ENCODE results near the gene KIFAP3.

Gene KIFAP3

GRCh38 chr1:169951108-169951507 lies 123.4 kb downstream of the KIFAP3 start:
- H4K20me1 ChIP-seq: no peaks in the 10 kb centered on the region
- no peaks in the 10 kb centered on the region for H3K4me1 ChIP-seq
- H3K4me3 ChIP-seq: no peak overlapping the region
- H3K9ac ChIP-seq: no peak overlapping the region
- H3K9me3 ChIP-seq: no peaks in the 10 kb centered on the region
- H3K4me2 ChIP-seq: no peak overlapping the region
- no peaks in the 10 kb centered on the region for H3K36me3 ChIP-seq
- H3K27ac ChIP-seq: no peak overlapping the region
- H3K27me3 ChIP-seq: no peaks in the 10 kb centered on the region
- no peak for TF ChIP-seq Cebpa-rat (IDR thresholded peaks at IDR 0.05)

- H3K4me3 ChIP-seq: no peak overlapping the region
- TF ChIP-seq Cebpa-rat (IDR thresholded peaks at IDR 0.05): no peak
- H3K27me3 ChIP-seq: no peaks in the 10 kb centered on the region
These were observed 125.4 kb downstream of the KIFAP3 start for GRCh38 chr1:169949139-169949538.

GRCh38 chr1:169946206-169946605 lies 128.3 kb downstream of the KIFAP3 start:
- H3K27me3 ChIP-seq: no peaks in the 10 kb centered on the region
- peaks cover 9% of the 10 kb centered on the region; the same call in 1 of the 2 replicates for H3K36me3 ChIP-seq
- no peak for TF ChIP-seq Cebpa-rat (IDR thresholded peaks at IDR 0.05)
- no peak overlapping the region for H3K9ac ChIP-seq
- no peaks in the 10 kb centered on the region for H4K20me1 ChIP-seq
- no peaks in the 10 kb centered on the region for H3K4me1 ChIP-seq
- H3K9me3 ChIP-seq: no peaks in the 10 kb centered on the region
- no peak overlapping the region for H3K4me2 ChIP-seq
- H3K27ac ChIP-seq: no peak overlapping the region
- H3K4me3 ChIP-seq: no peak overlapping the region

More at GRCh38 chr1:169949139-169949538, 125.4 kb downstream of the KIFAP3 start:
- H3K4me2 ChIP-seq: no peak overlapping the region
- H3K36me3 ChIP-seq: peaks cover 6% of the 10 kb centered on the region; the same call in 1 of the 2 replicates
- H4K20me1 ChIP-seq: no peaks in the 10 kb centered on the region
- no peaks in the 10 kb centered on the region for H3K4me1 ChIP-seq
- no peaks in the 10 kb centered on the region for H3K9me3 ChIP-seq
- no peak overlapping the region for H3K9ac ChIP-seq
- H3K27ac ChIP-seq: no peak overlapping the region

- Histone ChIP-seq H4K20me1 (no peaks in the 10 kb centered on the region), H3K9me3 (no peaks in the 10 kb centered on the region), H3K4me3 (no peak overlapping the region), H3K9ac (no peak overlapping the region), H3K4me2 (no peak overlapping the region), H3K27me3 (no peaks in the 10 kb centered on the region), H3K36me3 (peaks cover 9% of the 10 kb centered on the region; the same call in 1 of the 2 replicates), H3K27ac (no peak overlapping the region), H3K4me1 (no peaks in the 10 kb centered on the region)
- TF ChIP-seq Cebpa-rat (IDR thresholded peaks at IDR 0.05): no peak
These were observed 129.3 kb downstream of the KIFAP3 start for GRCh38 chr1:169945181-169945580.

- H3K4me1 ChIP-seq: no peaks in the 10 kb centered on the region
- no peak for TF ChIP-seq Cebpa-rat (IDR thresholded peaks at IDR 0.05)
- no peak overlapping the region for H3K9ac ChIP-seq
- H3K36me3 ChIP-seq: peaks cover 9% of the 10 kb centered on the region; the same call in 1 of the 2 replicates
- H4K20me1 ChIP-seq: no peaks in the 10 kb centered on the region
- H3K9me3 ChIP-seq: no peaks in the 10 kb centered on the region
- no peak overlapping the region for H3K27ac ChIP-seq
- no peak overlapping the region for H3K4me3 ChIP-seq
- H3K4me2 ChIP-seq: no peak overlapping the region
- no peaks in the 10 kb centered on the region for H3K27me3 ChIP-seq
These were observed 129.9 kb downstream of the KIFAP3 start for GRCh38 chr1:169944621-169945020.

- Histone ChIP-seq H3K27ac (no peak overlapping the region), H3K36me3 (peaks cover 9% of the 10 kb centered on the region; the same call in 1 of the 2 replicates), H3K4me2 (no peak overlapping the region), H3K27me3 (no peaks in the 10 kb centered on the region), H3K4me1 (no peaks in the 10 kb centered on the region), H3K9ac (no peak overlapping the region), H3K4me3 (no peak overlapping the region), H3K9me3 (no peaks in the 10 kb centered on the region), H4K20me1 (no peaks in the 10 kb centered on the region)
- no peak for TF ChIP-seq Cebpa-rat (IDR thresholded peaks at IDR 0.05)
These were observed 130.4 kb downstream of the KIFAP3 start for GRCh38 chr1:169943963-169944526.

GRCh38 chr1:169941982-169942830 lies 132.3 kb downstream of the KIFAP3 start:
- H3K4me2 ChIP-seq: no peak overlapping the region
- peaks cover 9% of the 10 kb centered on the region; the same call in 1 of the 2 replicates for H3K36me3 ChIP-seq
- no peaks in the 10 kb centered on the region for H3K27me3 ChIP-seq
- no peak overlapping the region for H3K9ac ChIP-seq
- H3K4me1 ChIP-seq: no peaks in the 10 kb centered on the region
- H3K27ac ChIP-seq: no peak overlapping the region
- H3K4me3 ChIP-seq: no peak overlapping the region
- no peaks in the 10 kb centered on the region for H4K20me1 ChIP-seq
- no peaks in the 10 kb centered on the region for H3K9me3 ChIP-seq
- no peak for TF ChIP-seq Cebpa-rat (IDR thresholded peaks at IDR 0.05)

GRCh38 chr1:169933984-169934725 lies 140.3 kb downstream of the KIFAP3 start:
- H3K4me1 ChIP-seq: no peaks in the 10 kb centered on the region
- H3K27me3 ChIP-seq: no peaks in the 10 kb centered on the region
- H3K27ac ChIP-seq: no peak overlapping the region
- no peak for TF ChIP-seq Cebpa-rat (IDR thresholded peaks at IDR 0.05)
- no peaks in the 10 kb centered on the region for H3K36me3 ChIP-seq
- H3K9me3 ChIP-seq: no peaks in the 10 kb centered on the region
- H3K9ac ChIP-seq: no peak overlapping the region
- no peak overlapping the region for H3K4me2 ChIP-seq
- no peaks in the 10 kb centered on the region for H4K20me1 ChIP-seq
- H3K4me3 ChIP-seq: no peak overlapping the region

GRCh38 chr1:169931795-169932231 lies 142.7 kb downstream of the KIFAP3 start:
- Histone ChIP-seq H3K9me3 (no peaks in the 10 kb centered on the region), H3K9ac (no peak overlapping the region), H3K36me3 (no peaks in the 10 kb centered on the region), H3K4me2 (no peak overlapping the region), H3K27ac (no peak overlapping the region), H3K27me3 (no peaks in the 10 kb centered on the region), H4K20me1 (no peaks in the 10 kb centered on the region), H3K4me3 (no peak overlapping the region), H3K4me1 (no peaks in the 10 kb centered on the region)
- TF ChIP-seq Cebpa-rat (IDR thresholded peaks at IDR 0.05): no peak

GRCh38 chr1:169929210-169929526 lies 145.3 kb downstream of the KIFAP3 start:
- no peaks in the 10 kb centered on the region for H3K36me3 ChIP-seq
- H3K4me3 ChIP-seq: no peak overlapping the region
- no peaks in the 10 kb centered on the region for H3K27me3 ChIP-seq
- no peaks in the 10 kb centered on the region for H4K20me1 ChIP-seq
- no peak overlapping the region for H3K9ac ChIP-seq
- H3K9me3 ChIP-seq: no peaks in the 10 kb centered on the region
- no peak for TF ChIP-seq Cebpa-rat (IDR thresholded peaks at IDR 0.05)
- H3K4me2 ChIP-seq: no peak overlapping the region
- H3K27ac ChIP-seq: no peak overlapping the region
- no peaks in the 10 kb centered on the region for H3K4me1 ChIP-seq

Measured in BLaER1 (cell line).